HEK293 (cell line): ENCODE results near the gene TFAM.

Experiments used
- CTCF ChIA-PET: fragments of 350-600 bp; formaldehyde crosslinking; extraction: SDS; loops from one replicate; lab custom pipeline; 2021; ENCODE audit warnings: antibody characterized with exemption; lab: Yijun Ruan, JAX
- POLR2A ChIA-PET: fragments of 300-600 bp; formaldehyde crosslinking; extraction: SDS; loops from one replicate; lab custom pipeline; 2020; ENCODE audit warnings: antibody characterized with exemption, inconsistent platforms; lab: Yijun Ruan, JAX
- H3K27ac ChIP-seq: fragments of 200-500 bp; sonication (Bioruptor generic); 2 replicates; pipeline ENCODE4 v1.5.1; 2014; ENCODE audit warnings: low read depth, low read length, control low read depth, inconsistent platforms; ENCODE audit errors: extremely low read depth
- H3K36me3 ChIP-seq, 2 experiments: fragments of 200-500 bp in 1 of 2; sonication (Bioruptor generic) in 1 of 2; 1 replicate in 1 of 2; 2 replicates in 1 of 2; pipeline ENCODE4 v1.5.1; 2014 to 2017; ENCODE audit warnings: inconsistent platforms in 2 of 2, low read length in 2 of 2; ENCODE audit not compliant: control insufficient read depth in 2 of 2, insufficient read depth in 1 of 2
- H3K4me1 ChIP-seq: fragments of 200-500 bp; sonication (Bioruptor generic); 2 replicates; pipeline ENCODE4 v1.5.1; 2014; ENCODE audit warnings: mild to moderate bottlenecking, low read length, inconsistent platforms; ENCODE audit not compliant: control insufficient read depth, insufficient read depth
- H3K4me3 ChIP-seq: 2 replicates; pipeline ENCODE4 v1.5.1; 2011; ENCODE audit warnings: low read depth, mild to moderate bottlenecking, control low read depth, low read length, moderate library complexity
- H3K9me3 ChIP-seq: fragments of 200-500 bp; sonication (Bioruptor generic); 2 replicates; pipeline ENCODE4 v1.5.1; 2014; ENCODE audit warnings: low read depth, low read length, inconsistent platforms; ENCODE audit not compliant: control insufficient read depth, insufficient read depth
- HOXC10 ChIP-seq: sonication (generic); formaldehyde crosslinking; IDR thresholded peaks from 2 replicates; pipeline ENCODE4 v1.8.1; 2023; ENCODE audit warnings: mild to moderate bottlenecking, missing genetic modification reagents
- KLF9 ChIP-seq: fragments of 450-650 bp; formaldehyde crosslinking; IDR thresholded peaks from 2 replicates; pipeline ENCODE4 v1.5.1; 2016; ENCODE audit warnings: missing biosample characterization, missing genetic modification characterization, low read depth
- MEIS1 ChIP-seq: sonication (generic); formaldehyde crosslinking; IDR thresholded peaks from 2 replicates; pipeline ENCODE4 v1.8.1; 2022; ENCODE audit warnings: missing genetic modification reagents, mild to moderate bottlenecking, borderline replicate concordance
- MZF1 ChIP-seq: fragments of 450-650 bp; formaldehyde crosslinking; IDR thresholded peaks from 2 replicates; pipeline ENCODE4 v1.5.1; 2017; ENCODE audit warnings: missing biosample characterization, missing genetic modification characterization, borderline replicate concordance
- PRDM1 ChIP-seq: fragments of 450-650 bp; formaldehyde crosslinking; IDR thresholded peaks from 2 replicates; pipeline ENCODE4; 2016; ENCODE audit warnings: missing biosample characterization, missing genetic modification characterization
- PRDM6 ChIP-seq: fragments of 450-650 bp; formaldehyde crosslinking; IDR thresholded peaks from 2 replicates; pipeline ENCODE4 v1.5.1; 2017; ENCODE audit warnings: missing biosample characterization, missing genetic modification characterization
- ZBTB49 ChIP-seq: fragments of 450-650 bp; formaldehyde crosslinking; IDR thresholded peaks from 2 replicates; pipeline ENCODE4 v1.5.1; 2016; ENCODE audit warnings: missing biosample characterization, missing genetic modification characterization, low read depth
- ZFP41 ChIP-seq: fragments of 450-650 bp; formaldehyde crosslinking; IDR thresholded peaks from 2 replicates; pipeline ENCODE4 v1.5.1; 2016; ENCODE audit warnings: missing biosample characterization, missing genetic modification characterization, borderline replicate concordance
- ZNF114 ChIP-seq: fragments of 450-650 bp; formaldehyde crosslinking; IDR thresholded peaks from 2 replicates; pipeline ENCODE4 v1.5.0; 2017; ENCODE audit warnings: missing biosample characterization, missing genetic modification characterization
- ZNF138 ChIP-seq: fragments of 450-650 bp; formaldehyde crosslinking; IDR thresholded peaks from 2 replicates; pipeline ENCODE4 v1.5.1; 2016; ENCODE audit warnings: missing biosample characterization, missing genetic modification characterization, borderline replicate concordance
- ZNF155 ChIP-seq: fragments of 450-650 bp; formaldehyde crosslinking; IDR thresholded peaks from 2 replicates; pipeline ENCODE4 v1.5.1; 2016; ENCODE audit warnings: missing biosample characterization, missing genetic modification characterization
- ZNF19 ChIP-seq: fragments of 450-650 bp; formaldehyde crosslinking; IDR thresholded peaks from 2 replicates; pipeline ENCODE4; 2016; ENCODE audit warnings: missing biosample characterization, missing genetic modification characterization, low read depth
- ZNF391 ChIP-seq: fragments of 450-650 bp; formaldehyde crosslinking; IDR thresholded peaks from 2 replicates; pipeline ENCODE4 v1.5.1; 2016; ENCODE audit warnings: low read depth, missing biosample characterization, missing genetic modification characterization, borderline replicate concordance
- ZNF514 ChIP-seq: fragments of 450-650 bp; formaldehyde crosslinking; IDR thresholded peaks from 2 replicates; pipeline ENCODE4 v1.5.1; 2016; ENCODE audit warnings: missing biosample characterization, missing genetic modification characterization
- ZNF701 ChIP-seq: fragments of 450-650 bp; formaldehyde crosslinking; IDR thresholded peaks from 2 replicates; pipeline ENCODE4 v1.5.1; 2016; ENCODE audit warnings: missing biosample characterization, missing genetic modification characterization
- ZNF777 ChIP-seq: fragments of 450-650 bp; formaldehyde crosslinking; IDR thresholded peaks from 2 replicates; pipeline ENCODE4 v1.5.1; 2017; ENCODE audit warnings: missing biosample characterization, missing genetic modification characterization, borderline replicate concordance
- TF ChIP-seq, protein P1 (sequence below): fragments of 450-650 bp; formaldehyde crosslinking; conservative IDR thresholded peaks from 2 replicates; pipeline ENCODE4 v1.5.1; 2016; ENCODE audit warnings: low read depth, missing biosample characterization, missing genetic modification characterization
- TF ChIP-seq, protein P2 (sequence below): fragments of 450-650 bp; formaldehyde crosslinking; IDR thresholded peaks from 2 replicates; pipeline ENCODE4 v1.5.1; 2016; ENCODE audit warnings: missing biosample characterization, missing genetic modification characterization
- TF ChIP-seq, protein P3 (sequence below): fragments of 450-650 bp; formaldehyde crosslinking; IDR thresholded peaks from 2 replicates; pipeline ENCODE4 v1.5.1; 2016; ENCODE audit warnings: missing biosample characterization, missing genetic modification characterization
- TF ChIP-seq, protein P4 (sequence below): fragments of 450-650 bp; formaldehyde crosslinking; IDR thresholded peaks from 2 replicates; pipeline ENCODE4 v1.5.1; 2016; ENCODE audit warnings: missing biosample characterization, missing genetic modification characterization

The TFAM gene

DNA sequence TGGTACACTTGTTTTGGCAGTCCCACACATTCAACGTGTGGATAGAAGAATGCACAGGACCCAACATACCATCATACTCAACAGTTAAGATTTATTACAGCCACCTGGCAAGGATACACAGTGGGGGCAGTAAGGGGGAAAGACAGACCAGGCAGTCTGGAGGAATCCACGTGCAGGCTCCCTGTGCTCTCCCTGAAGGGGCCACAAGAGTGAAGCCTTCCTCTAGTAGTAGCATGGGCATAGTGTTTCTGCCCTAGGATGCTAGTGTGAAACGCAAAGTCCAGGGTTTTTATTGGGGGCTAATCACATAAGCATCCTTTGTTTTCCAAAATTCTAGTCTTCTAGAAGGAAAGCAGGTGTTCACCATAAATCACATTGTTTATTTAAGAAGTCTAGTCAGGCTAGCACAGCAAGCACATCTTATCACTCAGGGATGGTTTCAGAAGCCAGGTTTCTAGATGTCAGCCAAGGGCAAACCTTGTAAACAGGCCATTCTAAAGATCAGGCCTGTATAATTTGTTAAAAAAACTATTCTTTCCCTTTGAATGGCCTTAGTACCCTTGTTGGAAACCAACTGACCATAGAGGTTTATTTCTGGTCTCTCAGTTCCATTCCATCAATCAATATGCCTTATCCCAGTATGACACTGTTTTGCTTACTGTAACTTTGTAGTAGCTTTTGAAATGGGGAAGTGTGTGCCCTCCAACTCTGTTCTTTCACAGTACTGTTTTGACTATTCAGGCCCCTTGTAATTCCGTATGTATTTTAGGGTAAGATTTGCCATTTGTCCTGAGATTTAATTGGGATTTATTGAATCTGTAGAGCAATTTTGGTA, 12.4 kb upstream of the TFAM start (continued):
- TF ChIP-seq, protein P1, sequence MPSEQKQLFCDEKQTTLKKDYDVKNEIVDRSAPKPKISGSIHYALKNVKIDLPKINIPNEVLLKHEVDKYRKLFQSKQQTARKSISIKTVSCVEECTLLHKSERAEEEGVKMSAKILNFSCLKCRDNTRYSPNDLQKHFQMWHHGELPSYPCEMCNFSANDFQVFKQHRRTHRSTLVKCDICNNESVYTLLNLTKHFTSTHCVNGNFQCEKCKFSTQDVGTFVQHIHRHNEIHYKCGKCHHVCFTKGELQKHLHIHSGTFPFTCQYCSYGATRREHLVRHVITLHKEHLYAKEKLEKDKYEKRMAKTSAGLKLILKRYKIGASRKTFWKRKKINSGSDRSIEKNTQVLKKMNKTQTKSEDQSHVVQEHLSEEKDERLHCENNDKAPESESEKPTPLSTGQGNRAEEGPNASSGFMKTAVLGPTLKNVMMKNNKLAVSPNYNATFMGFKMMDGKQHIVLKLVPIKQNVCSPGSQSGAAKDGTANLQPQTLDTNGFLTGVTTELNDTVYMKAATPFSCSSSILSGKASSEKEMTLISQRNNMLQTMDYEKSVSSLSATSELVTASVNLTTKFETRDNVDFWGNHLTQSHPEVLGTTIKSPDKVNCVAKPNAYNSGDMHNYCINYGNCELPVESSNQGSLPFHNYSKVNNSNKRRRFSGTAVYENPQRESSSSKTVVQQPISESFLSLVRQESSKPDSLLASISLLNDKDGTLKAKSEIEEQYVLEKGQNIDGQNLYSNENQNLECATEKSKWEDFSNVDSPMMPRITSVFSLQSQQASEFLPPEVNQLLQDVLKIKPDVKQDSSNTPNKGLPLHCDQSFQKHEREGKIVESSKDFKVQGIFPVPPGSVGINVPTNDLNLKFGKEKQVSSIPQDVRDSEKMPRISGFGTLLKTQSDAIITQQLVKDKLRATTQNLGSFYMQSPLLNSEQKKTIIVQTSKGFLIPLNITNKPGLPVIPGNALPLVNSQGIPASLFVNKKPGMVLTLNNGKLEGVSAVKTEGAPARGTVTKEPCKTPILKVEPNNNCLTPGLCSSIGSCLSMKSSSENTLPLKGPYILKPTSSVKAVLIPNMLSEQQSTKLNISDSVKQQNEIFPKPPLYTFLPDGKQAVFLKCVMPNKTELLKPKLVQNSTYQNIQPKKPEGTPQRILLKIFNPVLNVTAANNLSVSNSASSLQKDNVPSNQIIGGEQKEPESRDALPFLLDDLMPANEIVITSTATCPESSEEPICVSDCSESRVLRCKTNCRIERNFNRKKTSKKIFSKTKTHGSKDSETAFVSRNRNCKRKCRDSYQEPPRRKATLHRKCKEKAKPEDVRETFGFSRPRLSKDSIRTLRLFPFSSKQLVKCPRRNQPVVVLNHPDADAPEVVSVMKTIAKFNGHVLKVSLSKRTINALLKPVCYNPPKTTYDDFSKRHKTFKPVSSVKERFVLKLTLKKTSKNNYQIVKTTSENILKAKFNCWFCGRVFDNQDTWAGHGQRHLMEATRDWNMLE = no peak
- TF ChIP-seq ZNF155 (tag by site-specific recombination) = no peak
- TF ChIP-seq KLF9 = no peak
- TF ChIP-seq MZF1 (tag by site-specific recombination) = no peak
- TF ChIP-seq PRDM6 = no peak

DNA sequence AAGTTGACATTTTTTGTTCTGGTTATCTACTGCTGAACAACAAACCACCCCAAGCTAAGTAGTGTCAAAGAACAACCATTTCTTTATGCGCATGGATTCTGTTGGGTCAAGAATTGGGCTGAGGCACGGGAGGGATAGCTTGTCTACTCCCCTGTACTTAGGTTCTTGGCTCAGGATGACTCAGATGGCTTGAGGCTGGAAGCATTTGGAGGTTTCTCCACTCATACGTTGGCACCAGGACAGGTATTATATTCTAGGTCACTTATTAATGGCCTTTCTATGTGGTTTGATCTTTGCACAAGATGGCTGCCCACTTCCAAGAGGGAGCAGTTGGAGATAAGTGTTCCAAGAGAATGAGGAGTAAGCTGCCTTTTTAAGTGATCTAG, 11.8 kb upstream of the TFAM start:
- ChIA-PET CTCF (interaction anchor here (0.6 kb wide), 1 partner anchor 718 kb away, joined by 3 read pairs; no protein-coding TSS in a partner anchor), POLR2A (no interaction called here)
- H3K4me3 ChIP-seq = no peak overlapping the region
- H3K36me3 ChIP-seq = no peaks in the 10 kb centered on the region; a peak in 1 of 3 replicates
- H3K9me3 ChIP-seq = no peaks in the 10 kb centered on the region
- H3K4me1 ChIP-seq = no peaks in the 10 kb centered on the region
- no peak overlapping the region for H3K27ac ChIP-seq
- TF ChIP-seq ZFP41 = no peak
- no peak for TF ChIP-seq PRDM1 (tag by site-specific recombination)
- TF ChIP-seq, protein P2, sequence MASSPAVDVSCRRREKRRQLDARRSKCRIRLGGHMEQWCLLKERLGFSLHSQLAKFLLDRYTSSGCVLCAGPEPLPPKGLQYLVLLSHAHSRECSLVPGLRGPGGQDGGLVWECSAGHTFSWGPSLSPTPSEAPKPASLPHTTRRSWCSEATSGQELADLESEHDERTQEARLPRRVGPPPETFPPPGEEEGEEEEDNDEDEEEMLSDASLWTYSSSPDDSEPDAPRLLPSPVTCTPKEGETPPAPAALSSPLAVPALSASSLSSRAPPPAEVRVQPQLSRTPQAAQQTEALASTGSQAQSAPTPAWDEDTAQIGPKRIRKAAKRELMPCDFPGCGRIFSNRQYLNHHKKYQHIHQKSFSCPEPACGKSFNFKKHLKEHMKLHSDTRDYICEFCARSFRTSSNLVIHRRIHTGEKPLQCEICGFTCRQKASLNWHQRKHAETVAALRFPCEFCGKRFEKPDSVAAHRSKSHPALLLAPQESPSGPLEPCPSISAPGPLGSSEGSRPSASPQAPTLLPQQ = no peak
- TF ChIP-seq, protein P3, sequence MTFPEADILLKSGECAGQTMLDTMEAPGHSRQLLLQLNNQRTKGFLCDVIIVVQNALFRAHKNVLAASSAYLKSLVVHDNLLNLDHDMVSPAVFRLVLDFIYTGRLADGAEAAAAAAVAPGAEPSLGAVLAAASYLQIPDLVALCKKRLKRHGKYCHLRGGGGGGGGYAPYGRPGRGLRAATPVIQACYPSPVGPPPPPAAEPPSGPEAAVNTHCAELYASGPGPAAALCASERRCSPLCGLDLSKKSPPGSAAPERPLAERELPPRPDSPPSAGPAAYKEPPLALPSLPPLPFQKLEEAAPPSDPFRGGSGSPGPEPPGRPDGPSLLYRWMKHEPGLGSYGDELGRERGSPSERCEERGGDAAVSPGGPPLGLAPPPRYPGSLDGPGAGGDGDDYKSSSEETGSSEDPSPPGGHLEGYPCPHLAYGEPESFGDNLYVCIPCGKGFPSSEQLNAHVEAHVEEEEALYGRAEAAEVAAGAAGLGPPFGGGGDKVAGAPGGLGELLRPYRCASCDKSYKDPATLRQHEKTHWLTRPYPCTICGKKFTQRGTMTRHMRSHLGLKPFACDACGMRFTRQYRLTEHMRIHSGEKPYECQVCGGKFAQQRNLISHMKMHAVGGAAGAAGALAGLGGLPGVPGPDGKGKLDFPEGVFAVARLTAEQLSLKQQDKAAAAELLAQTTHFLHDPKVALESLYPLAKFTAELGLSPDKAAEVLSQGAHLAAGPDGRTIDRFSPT (tag by site-specific recombination) = no peak
- TF ChIP-seq ZNF138 (tag by site-specific recombination) = no peak
- TF ChIP-seq ZNF701 = no peak
- TF ChIP-seq ZNF391 = no peak
- TF ChIP-seq HOXC10 (CRISPR knock-in tag) = no peak
- no peak for TF ChIP-seq ZBTB49
- no peak for TF ChIP-seq ZNF514 (tag by site-specific recombination)
- no peak for TF ChIP-seq ZNF114
- TF ChIP-seq ZNF777 (tag by site-specific recombination) = no peak
- no peak for TF ChIP-seq MEIS1 (CRISPR knock-in tag)
- TF ChIP-seq, protein P4, sequence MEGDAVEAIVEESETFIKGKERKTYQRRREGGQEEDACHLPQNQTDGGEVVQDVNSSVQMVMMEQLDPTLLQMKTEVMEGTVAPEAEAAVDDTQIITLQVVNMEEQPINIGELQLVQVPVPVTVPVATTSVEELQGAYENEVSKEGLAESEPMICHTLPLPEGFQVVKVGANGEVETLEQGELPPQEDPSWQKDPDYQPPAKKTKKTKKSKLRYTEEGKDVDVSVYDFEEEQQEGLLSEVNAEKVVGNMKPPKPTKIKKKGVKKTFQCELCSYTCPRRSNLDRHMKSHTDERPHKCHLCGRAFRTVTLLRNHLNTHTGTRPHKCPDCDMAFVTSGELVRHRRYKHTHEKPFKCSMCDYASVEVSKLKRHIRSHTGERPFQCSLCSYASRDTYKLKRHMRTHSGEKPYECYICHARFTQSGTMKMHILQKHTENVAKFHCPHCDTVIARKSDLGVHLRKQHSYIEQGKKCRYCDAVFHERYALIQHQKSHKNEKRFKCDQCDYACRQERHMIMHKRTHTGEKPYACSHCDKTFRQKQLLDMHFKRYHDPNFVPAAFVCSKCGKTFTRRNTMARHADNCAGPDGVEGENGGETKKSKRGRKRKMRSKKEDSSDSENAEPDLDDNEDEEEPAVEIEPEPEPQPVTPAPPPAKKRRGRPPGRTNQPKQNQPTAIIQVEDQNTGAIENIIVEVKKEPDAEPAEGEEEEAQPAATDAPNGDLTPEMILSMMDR (tag by site-specific recombination) = no peak
- no peak for TF ChIP-seq ZNF19 (tag by site-specific recombination)
